Myocyte (in vitro differentiated cells): ENCODE measurements around the gene NPLOC4. TPM values are rescaled to one million over a fixed set of nuclear protein-coding genes. Genes with fewer than 3 reads are reported as not detected.
A peak's percentile ranks its signal among the peaks of the same experiment; 100 is the strongest.
"Not testable (repeated sequence)": the region's sequence is repeated elsewhere in the genome, so short reads cannot be mapped to it uniquely, and the experiment has no call there.

Experiments
- DNase-seq: peaks from one replicate; pipeline ENCODE4 v3.0.0-alpha.2; 2012; ENCODE audit warnings: low read depth
- total RNA-seq: library from RNA; depleted of rRNA; stranded (reverse); fragments of >200 nt; gene quantifications from 2 replicates; pipeline ENCODE4 v1.2.3, GENCODE V29; 2014

The NPLOC4 gene
- total RNA-seq, 1 donor from 2014 or later = 96.8 TPM

- DNase-seq = no peak
Measured at GRCh38 chr17:81589612-81590011, 47.3 kb downstream of the NPLOC4 start.

- DNase-seq = no peak
Measured at GRCh38 chr17:81586096-81586495, 50.8 kb downstream of the NPLOC4 start.

- not testable (repeated sequence) for DNase-seq
Measured at GRCh38 chr17:81584771-81585170, 52.1 kb downstream of the NPLOC4 start.

- no peak for DNase-seq
Measured at GRCh38 chr17:81583589-81584342, 53.1 kb downstream of the NPLOC4 start.

- no peak for DNase-seq
Measured at GRCh38 chr17:81582749-81583148, 54.2 kb downstream of the NPLOC4 start.

- DNase-seq = no peak
Measured at GRCh38 chr17:81582341-81582740, 54.6 kb downstream of the NPLOC4 start.

GRCh38 chr17:81581758-81582157, 55.2 kb downstream of the NPLOC4 start:
- DNase-seq = no peak

GRCh38 chr17:81580481-81580880, 56.4 kb downstream of the NPLOC4 start:
- no peak for DNase-seq

GRCh38 chr17:81579821-81580321, 57.0 kb downstream of the NPLOC4 start:
- DNase-seq = no peak

- DNase-seq = no peak
Measured at GRCh38 chr17:81579298-81579697, 57.6 kb downstream of the NPLOC4 start.

- no peak for DNase-seq
Measured at GRCh38 chr17:81578561-81579225, 58.2 kb downstream of the NPLOC4 start.

- no peak for DNase-seq
Measured at GRCh38 chr17:81578038-81578441, 58.9 kb downstream of the NPLOC4 start.

GRCh38 chr17:81577278-81578000, 59.5 kb downstream of the NPLOC4 start:
- peak; percentile 47 for DNase-seq

- peak; percentile 56 for DNase-seq
Measured at GRCh38 chr17:81576621-81577277, 60.2 kb downstream of the NPLOC4 start.

- no peak for DNase-seq
Measured at GRCh38 chr17:81575836-81576235, 61.1 kb downstream of the NPLOC4 start.

GRCh38 chr17:81574643-81574956, 62.3 kb downstream of the NPLOC4 start:
- DNase-seq = no peak

- no peak for DNase-seq
Measured at GRCh38 chr17:81573794-81574642, 62.9 kb downstream of the NPLOC4 start.

- no peak for DNase-seq
Measured at GRCh38 chr17:81572563-81573168, 64.2 kb downstream of the NPLOC4 start.

GRCh38 chr17:81570964-81571363, 65.9 kb downstream of the NPLOC4 start:
- no peak for DNase-seq

- DNase-seq = no peak
Measured at GRCh38 chr17:81569986-81570514, 66.9 kb downstream of the NPLOC4 start.
